NCI-H446 (cell line): ENCODE data around the gene TNFRSF1A.

Source experiments
- DNase-seq, 2 experiments: peaks; one replicate each; lab custom pipeline; 2025; lab: John Stamatoyannopoulos, UW

Gene TNFRSF1A

DNA sequence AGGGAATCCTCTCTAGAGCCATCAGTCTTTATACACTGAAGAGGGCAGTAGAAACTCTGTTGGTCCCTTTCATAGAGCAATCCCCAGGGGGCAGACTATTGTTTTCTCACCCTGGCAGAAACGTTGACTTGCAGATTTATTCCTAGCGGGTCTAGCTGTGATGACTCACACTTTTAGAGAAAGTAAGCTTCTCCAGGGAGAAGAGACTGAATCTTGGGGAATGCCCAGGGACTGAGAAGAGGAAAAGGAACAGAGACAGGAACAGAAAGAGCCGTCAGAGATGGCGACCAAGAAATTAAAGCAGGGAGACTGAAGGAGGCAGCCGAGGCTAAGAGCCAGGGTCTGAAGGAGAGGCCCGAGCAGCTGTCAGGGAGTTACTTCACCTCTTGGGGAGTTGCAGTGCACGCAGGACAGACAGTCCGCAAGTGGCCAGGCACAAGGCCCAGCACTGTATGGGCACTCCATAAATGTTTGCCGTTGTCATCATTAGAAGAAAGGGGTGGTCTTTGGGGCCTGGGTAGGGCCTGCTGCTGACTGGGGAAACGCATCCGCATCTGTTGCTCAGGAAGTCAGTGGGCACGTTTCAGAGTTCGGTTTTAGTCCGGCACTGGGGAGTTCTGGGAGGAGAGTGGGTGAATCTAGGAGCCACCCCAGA is 18.4 kb downstream of the TNFRSF1A start:
- DNase-seq = peak in 1 of 2 experiments; percentile 32

DNA sequence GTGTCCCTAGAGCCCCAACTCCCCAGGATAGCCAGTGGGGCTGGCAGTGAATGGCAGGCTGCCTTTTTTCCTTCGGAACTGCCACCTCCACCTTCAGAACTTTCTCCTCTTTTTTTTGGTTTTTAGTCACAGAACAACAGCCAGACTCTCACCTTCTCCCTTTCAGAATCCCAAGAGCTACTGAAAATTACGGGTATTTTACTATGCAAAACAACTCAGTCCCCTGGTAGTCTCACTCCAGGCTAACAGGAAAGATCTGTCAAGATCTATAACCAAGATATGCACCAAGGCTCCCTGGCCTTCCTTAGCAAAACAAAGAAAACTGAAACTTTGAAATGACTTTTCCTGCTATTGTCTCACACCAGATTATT is 18.9 kb downstream of the TNFRSF1A start:
- no peak for DNase-seq

DNA sequence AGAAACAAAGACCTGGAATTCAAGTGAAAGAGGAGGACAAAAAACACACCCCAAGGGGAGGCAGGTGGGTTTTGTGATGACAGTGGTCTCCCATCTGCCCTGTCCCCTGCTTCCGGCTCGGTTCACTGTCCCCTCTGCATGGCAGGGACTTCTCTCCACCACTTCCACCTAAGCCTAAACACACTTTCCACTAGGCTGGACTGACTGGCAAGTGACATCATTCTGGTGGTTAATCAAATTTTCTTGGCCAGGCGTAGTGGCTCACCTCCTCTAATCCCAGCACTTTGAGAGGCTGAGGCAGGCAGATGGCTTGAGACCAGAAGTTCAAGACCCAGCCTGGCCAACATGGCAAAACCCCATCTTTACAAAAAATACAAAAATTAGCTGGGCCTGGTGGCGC is 19.5 kb downstream of the TNFRSF1A start:
- no peak for DNase-seq

DNA sequence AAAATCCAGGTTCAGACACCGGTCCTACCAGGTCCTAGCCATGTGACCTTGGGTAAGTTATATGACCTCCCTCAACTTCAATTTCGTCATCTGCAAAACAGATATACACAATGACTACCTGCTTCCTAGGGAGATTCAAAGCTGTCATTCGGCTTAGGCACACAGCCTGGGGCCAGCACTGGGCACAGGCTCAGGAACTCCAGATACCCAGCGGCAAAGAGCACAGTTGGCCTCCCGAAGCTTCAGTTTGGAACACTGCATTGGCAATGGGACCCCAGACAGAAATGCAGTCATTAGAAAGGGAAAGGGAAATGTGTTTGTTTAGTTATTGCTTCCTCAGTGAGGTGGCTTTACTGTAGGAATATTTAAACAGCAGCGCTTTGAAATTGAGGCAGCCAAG is 20.0 kb downstream of the TNFRSF1A start:
- no peak for DNase-seq

DNA sequence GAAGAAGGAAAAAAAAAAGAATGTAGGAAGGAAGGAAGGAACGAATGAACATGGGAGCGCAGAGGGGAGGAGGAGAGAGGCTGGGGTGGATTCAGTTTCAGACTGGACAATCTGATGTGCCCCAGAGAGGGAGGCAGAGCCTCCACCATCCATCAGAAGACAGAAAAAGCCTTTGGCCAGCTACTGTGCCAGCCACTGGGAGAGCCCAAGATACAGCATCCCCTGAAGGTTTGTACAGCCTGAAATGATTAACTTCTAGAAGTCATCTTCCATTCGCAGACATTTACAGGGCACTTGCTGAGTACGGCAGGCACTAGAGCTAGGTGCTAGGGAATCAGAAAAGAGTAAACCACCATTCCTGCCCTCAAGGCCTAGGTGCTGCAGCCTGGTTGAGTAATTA is 22.4 kb downstream of the TNFRSF1A start:
- no peak for DNase-seq

DNA sequence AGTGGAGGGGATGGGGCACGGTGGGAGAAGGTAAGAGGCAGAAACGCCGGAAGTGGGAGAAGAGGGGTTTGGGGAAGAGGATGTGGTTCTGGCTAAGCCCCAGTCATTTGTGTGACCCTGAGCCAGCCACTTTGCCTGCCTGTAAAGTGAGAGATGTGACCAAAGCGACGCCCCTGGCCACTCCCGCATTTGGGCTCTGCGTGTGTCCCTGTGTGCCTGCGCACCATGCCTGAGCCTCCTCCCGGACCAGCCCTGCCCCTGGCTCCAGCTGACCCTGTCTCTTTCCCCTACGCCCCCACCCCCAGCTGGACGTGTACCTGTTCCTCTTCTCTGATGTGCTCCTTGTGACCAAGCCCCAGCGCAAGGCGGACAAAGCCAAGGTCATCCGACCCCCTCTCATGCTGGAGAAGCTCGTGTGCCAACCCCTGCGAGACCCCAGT is 23.4 kb downstream of the TNFRSF1A start:
- DNase-seq = no peak

DNA sequence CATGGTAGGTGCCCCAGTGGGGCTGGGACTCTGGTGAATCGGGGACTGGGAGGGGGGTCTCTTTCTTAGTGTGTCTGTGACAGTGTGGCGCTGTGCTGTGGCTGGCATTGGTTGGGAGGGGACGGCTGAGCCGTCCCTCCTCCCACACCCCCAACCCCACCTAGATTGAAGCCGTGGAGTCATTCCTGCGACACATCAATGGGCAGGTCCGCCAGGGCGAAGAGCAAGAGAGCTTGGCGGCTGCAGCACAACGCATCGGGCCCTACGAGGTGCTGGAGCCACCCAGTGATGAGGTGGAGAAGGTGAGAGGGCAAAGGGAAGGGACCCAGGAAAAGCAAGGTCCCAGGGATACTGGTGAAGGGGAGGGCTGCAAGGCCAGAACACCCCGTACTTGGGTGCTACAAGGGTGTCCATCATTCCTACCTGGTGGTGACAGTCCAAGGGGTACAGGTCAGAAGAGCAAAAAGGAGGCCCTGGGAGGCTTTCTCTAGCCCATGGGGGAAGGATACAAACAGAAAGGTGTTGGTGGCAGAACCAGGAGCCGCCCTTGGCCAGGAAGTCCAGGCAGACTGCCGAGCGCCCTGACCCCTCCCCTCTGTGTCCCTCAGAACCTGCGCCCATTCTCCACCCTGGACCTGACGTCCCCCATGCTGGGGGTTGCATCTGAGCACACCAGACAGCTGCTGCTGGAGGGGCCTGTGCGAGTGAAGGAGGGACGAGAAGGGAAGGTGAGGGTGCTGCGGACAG is 24.0 kb downstream of the TNFRSF1A start:
- no peak for DNase-seq

DNA sequence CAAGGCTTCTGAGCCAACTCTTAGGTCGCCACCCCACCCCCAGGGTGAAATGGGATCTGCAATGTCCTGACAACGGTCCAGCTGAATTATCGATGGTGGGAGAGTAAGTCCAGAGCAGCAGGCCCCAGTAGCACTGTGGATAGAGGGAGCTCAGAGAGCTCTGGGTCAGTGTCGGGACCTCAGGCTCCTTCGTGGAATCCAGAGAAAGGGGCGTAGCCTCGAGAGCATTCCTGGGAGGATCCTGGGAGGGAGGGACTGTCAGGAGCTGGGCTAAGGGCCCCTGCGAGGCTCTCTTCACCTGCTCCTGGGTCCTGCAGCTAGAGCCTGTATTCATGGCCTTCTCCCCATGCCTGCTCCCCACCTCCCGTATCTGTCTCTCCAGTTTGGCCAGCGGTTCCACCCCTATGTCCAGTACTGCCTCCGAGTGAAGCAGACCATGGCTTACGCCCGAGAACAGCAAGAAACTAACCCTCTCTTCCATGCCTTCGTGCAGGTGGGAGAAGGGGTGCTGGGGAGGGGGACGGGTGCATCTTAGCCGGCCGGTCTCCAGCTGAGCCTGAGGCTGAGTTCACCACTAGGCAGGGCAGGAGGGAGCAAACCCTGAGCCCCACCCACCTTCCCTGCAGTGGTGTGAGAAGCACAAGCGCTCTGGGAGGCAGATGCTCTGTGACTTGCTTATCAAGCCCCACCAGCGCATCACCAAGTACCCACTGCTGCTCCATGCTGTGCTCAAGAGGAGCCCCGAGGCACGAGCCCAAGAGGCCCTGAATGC is 24.8 kb downstream of the TNFRSF1A start:
- no peak for DNase-seq

DNA sequence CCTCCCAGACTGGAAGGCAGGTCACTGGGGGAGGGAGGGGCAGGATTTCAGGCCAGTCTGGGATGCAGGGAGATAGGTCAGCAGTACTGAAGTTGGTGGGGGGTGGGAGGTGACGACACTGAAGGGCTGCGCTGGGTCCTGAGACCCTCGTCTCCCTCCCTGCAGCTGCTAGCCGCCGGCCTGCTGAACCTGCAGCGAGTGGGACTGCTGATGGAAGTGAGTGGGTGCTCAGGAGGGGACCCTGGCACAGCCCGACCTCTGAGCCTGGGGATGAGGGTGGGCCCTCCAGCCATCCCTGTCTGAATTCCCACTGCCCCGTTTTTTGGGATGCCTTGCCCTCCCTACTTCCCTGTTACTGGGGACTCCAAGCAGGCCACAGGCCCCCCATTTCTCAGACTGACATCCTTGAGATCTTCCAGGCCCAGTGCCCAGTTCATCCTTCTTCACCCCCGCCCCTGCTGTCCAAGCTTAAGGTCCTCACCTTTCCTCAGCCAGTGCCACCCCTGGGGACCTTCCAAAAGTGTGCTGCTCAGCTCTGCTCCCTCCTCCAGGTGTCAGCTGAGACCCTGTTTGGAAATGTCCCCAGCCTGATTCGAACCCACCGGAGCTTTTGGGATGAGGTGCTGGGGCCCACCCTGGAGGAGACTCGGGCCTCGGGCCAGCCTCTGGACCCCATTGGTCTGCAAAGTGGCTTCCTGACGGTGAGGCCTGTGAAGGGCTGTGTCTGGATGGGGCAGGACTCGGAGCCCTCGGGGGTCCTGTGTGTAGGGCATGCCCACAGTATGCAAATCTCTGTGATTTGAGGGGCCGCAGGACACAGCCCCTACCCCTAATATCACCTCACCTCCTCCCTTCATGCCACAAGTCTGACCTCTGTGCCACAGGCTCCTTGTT is 25.9 kb downstream of the TNFRSF1A start:
- DNase-seq = no peak

DNA sequence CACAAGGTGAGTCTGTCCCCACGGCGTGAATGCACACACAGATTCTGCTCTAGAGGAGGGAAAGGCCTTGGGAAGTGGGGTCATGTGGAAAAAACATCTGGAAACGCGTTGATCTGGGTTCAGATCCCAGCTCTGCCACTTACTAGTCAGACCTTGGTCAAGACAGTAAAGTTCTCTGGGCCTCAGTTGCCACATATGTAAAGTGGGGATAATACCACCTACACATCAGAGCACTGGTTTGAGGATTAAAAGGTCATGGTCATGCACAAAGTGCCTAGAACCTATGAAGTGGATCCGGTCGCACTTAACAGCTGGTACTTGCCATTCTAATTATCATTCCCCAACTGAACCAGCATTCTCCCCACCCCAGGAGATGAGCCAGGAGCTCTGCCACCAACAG is 26.7 kb downstream of the TNFRSF1A start:
- DNase-seq = no peak

DNA sequence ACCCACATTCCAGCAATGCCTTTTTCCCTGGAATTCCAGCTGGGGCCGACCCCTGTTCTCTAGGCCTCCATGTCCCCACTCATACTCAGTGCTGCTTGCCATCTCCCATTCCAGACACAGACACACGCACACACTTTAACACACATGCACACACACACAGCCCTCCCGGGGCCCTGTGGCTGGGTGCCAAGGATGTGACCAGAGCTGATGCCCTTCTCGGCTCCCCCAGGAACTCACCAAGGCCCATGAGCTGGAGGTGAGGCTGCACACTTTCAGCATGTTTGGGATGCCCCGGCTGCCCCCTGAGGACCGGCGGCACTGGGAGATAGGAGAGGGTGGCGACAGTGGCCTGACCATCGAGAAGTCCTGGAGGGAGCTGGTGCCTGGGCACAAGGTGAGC is 27.1 kb downstream of the TNFRSF1A start:
- DNase-seq = no peak

DNA sequence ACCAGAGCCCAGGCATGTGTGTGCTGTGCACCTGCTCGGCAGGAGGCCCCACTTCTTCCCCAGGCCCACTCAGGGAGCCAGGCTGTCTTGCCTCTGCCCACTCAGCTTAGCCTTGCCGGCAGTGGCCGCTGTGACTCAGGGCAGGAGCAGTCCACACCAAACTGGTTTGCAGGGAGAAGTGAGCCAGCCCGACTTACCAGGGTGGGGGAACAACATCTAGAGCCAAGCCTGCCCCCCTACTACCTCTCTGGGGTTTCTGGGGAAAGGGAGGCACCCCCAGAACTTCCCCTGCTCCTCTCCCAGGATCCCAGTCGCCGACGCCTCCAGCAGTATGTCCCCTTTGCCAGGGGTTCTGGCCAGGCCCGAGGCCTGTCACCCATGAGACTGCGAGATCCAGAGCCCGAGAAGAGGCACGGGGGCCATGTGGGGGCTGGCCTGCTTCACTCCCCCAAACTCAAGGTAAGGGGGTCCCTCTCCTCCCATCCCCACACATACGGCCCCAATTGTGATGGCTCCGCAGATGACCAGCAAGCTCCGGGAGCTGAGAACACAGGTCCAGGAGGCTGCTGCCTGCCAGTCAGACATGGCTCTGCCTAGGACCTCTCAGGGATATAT is 28.4 kb downstream of the TNFRSF1A start:
- no peak for DNase-seq

DNA sequence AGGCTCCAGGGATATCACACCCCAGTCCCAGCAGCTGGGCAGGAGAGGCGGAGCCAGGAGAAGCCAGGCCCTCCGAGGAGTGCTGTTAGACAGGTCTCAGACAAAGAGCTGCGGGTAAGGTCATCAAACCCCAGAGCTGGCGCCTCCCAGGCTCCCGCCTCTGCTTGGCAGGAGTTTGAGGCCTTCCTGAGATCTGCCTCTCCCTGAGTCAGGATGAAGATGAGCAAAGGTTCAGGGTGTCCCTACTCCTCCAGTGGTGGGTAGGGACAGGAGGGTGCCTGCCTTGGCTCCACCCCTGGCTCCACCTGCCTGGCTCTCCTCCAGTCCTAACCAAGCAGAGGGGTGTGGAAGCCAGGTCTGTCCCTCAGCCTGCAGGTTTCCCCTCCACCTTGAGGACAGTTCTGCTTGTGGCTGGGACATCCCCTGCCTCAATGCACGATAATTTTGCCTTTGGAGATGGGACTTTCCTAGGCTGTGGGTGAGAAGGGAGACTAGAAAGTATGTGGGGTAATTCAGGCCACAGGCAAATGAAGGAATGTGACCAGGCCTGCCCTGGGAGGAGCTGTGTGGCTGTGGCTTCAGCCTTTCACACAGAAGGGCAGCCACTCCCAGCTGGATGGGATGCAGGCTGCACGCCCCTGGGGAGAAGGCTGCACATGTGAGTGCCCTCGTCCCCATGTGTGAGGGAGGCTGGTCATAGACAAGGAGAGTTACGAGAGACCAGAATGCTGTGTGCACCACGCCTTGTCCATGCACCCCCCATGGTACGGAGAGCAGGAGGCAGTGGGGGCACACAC is 29.1 kb downstream of the TNFRSF1A start:
- DNase-seq = no peak

DNA sequence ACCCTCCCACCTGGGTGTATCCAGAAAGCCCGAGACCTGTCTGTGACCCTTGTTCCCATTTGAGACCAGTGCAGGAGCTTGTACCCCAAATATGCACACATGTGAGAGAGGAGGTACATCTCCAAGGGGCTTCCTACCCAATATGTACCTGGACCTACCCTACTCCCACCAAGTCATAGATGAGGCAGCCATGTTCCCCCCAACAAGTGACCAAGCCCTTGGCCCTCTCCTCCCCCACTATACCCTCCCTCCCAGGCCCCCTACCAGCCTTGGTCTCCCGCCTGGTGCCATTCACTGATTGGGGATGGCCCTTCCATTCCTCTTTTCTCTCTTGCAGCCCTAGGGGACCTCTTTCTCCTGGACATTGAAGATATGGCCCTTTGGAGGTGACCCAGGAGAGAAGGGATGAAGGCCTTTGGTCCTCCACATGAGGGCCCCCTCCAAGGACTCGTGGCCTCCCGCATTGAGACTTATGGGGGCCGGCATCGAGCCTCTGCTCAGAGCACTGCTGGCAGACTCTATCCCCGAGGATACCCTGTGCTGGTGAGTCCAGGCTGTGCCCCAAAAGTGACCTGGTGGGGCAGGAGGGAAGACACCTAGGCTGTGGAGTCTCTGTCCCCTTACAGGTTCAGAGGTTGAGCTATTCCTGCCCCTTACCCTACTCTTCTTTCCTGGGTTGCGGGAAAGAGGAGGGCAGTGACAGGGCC is 29.9 kb downstream of the TNFRSF1A start:
- DNase-seq = no peak

DNA sequence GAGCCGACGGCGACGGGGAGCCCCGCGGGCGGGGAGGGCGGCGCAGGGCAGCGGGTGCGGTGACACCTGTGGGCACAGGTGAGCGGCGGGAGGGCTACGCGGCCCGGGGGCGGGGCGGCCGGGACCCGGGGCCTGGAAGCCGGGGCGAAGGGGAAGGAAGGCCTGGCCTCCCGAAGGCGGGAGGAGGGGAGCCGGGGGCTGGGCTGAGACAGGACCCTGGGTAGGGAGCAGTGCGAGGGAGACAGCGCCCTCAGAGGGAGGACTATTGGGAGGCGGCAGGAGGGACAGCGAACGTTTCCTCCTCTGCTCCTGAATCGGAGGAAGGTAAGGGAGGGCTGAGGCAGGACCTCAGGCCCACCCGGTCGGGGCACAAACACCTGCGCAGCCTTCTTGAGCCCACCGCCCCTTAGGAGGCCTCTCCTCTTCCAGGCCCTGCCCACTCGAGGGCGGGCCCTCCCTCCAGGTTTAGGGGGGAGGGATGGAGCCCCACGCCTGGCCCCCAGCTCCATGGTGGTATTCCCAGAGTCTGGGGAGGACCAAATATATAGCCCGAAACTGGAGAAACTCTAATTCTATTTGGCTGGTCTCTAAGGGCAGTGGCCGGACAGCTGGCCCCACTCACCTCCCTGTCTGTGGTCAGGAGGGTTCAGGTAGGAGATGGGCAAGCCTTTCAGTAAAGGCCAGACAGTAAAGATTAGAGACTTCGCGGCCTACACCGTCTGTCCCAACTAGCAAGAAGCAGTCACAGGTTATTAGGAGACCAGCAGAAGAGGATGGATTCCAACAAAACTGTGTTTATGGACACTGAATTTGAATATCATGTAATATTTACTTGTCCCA is 30.9 kb downstream of the TNFRSF1A start:
- DNase-seq = no peak

DNA sequence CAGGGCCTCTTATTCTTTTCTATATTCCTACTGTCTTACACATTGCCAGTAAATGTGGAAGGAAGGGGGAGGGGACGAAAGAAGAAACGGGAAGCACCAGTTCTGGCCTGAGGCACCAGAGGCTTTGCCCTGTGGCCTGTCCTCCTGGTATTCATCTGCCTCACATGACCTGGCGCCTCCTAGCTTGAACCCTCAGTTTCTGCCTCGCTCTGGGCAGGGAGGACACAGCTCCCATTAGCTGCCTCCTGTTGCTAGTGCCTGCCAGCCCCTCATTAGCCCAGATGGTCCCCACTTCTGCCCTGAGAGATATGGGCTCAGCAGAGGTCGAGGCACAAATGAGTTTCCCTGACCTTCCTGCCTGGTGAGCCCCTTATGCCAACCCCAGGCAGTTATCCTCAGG is 34.3 kb downstream of the TNFRSF1A start:
- no peak for DNase-seq

DNA sequence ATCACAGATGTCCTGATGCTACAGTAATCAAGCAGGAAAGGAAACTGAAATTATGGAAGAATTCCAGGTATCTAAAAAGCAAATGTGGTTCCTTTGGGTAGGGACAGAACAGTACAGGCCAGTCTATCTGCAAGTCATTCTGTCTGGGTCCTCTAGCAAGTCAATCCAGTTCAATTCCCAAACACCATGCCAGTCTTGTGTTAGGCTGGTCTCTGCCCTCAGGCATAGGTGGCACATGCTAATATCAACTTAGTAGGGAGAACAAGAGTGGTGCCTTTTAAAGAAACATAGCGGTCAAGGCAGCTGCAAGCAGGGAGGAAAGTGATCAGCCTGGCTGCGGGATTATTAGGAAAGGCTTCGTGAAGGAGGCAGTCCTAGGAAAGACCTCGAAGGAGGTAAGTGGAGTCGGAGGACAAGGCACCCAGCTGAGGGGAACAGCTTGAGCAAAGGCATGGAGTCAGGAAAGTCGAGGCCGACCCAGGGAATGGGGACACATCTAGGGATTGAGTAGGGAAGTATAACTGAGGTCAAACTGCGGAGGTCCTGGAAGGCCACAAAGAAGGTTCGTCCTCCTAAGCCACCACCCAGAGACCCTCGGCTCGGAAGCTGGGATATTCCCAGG is 35.2 kb downstream of the TNFRSF1A start:
- DNase-seq = no peak

DNA sequence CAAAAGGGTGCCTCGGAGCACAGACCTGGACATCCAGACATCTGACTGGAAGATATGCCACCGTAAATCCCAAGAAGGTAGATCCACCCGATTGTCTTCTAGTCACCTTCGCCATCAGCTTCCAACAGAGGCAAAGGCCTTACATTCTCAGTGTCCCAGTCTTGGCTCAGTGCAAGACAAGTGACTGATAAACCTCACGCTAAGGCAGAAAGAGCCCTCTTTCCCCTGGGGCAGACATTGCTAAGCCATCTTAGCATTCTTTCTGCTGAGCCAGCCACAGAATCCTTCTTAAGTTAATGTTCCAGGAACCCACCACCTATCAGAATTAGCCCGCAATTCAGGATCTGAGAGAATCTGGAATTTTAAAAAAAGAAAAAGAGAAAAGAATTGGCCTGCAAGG is 35.7 kb downstream of the TNFRSF1A start:
- DNase-seq = no peak

DNA sequence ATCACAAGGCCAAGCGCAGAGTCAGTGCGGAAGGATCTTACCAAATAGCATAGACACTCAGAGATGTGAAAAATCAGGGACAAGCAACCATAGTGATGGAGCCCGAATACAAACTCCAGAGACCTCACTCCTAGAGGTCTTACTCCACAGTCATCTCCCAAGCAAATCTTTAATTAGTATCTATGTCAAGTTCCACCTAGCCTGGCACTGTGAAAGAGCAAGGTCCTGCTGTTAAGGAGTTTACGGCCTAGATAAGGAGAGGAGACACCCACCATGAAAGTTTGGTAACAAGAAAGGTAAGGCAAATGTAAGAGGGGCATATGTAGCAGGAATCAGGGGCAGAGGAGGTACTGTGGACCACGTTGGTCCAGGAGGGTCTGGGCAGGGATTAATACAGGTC is 38.8 kb downstream of the TNFRSF1A start:
- DNase-seq = no peak
